GM21723 (cell line): ENCODE data around the gene CD99.

Experiments used
- ATAC-seq: cut with Tn5 transposase; IDR thresholded peaks from one replicate; pipeline ENCODE4 v1.9.1; 2021; ENCODE audit warnings: mild to moderate bottlenecking, moderate library complexity; ENCODE audit not compliant: unreplicated experiment

CD99 gene, protein sequence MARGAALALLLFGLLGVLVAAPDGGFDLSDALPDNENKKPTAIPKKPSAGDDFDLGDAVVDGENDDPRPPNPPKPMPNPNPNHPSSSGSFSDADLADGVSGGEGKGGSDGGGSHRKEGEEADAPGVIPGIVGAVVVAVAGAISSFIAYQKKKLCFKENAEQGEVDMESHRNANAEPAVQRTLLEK

DNA sequence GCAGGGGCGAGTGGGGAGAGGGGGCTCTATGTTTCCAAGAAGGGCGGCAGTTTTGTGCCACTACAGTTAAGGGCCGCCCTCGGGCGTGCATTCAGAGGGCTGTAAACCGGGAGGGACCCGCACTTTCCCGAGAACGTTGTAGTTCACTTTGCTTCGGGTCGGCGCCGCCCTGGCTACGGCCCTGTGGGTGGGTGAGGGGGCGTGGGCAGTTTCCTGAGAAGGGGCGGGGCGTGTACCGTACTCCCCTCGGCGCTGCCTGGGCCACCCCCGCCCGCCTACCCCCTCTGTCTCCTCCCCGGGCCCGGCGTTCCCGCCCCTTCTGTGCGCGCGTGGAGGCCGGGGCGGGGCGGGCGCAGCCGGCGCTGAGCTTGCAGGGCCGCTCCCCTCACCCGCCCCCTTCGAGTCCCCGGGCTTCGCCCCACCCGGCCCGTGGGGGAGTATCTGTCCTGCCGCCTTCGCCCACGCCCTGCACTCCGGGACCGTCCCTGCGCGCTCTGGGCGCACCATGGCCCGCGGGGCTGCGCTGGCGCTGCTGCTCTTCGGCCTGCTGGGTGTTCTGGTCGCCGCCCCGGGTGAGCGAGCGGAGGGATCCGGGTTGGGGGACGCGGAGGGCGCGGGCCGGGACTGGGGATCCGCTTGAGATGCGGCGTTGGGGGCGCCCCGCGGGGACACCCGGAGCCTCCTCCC, at the start of gene CD99:
Gene CD99, plus strand, starts transcription at position 440 of the 687 bp plus-strand sequence. Its CDS starts 66 bp downstream, at position 506.
- ATAC-seq, result peak; percentile 91

DNA sequence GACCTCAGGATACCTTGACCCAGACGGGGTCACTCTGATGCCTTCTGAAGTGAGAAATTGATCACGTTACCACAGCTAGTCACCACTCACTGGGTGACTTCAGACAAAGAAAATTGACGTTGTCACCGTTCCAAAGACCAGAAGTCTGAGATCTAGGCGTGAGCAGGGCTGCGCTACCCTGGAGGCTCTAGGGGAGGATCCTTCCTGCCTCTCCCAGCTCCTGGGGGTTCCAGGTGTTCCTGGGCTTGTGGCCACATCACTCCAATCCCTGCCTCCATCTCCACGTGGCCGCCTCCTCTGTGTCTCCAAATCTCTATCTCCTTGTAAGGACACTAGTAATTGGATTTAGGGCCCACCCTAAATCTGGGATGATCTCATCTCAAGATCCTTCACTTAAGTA, 48.9 kb upstream of the CD99 start:
- ATAC-seq, result no peak

DNA sequence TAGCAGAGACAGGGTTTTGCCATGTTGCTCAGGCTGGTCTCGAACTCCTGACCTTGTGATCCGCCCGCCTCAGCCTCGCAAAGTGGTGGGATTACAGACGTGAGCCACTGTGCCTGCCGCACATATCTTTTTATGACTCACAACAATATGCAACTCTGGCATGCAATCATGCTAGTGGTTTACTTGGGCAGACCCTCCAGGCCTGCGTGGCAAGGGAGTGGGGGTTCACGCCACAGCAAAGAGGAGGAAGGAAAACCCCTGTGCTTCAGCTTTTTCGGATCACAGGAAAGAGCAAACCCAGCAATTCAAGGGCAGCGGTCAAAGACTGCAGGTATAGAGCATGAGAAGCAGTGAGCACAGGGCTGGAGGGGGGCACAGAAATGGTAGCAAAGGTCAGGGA, 48.3 kb upstream of the CD99 start:
- ATAC-seq, result no peak

DNA sequence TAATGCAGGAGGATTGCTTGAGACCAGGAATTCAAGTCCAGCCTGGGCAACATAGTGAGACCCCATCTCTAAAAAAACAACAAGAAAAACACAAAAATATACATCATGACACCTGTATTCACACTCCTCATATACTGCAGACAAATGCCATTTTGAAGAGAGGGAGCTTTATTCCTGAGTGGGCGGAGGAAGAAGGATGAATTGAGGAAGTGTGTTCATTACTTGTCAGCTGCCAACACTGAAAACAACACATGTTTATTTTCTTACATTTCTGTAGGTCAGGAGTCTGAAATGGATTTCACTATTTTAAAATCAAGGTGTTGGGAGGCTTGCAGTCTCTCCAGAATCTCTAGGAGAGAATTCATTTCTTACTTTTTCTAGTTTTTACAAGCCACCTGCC, 47.2 kb upstream of the CD99 start:
- ATAC-seq, result no peak

DNA sequence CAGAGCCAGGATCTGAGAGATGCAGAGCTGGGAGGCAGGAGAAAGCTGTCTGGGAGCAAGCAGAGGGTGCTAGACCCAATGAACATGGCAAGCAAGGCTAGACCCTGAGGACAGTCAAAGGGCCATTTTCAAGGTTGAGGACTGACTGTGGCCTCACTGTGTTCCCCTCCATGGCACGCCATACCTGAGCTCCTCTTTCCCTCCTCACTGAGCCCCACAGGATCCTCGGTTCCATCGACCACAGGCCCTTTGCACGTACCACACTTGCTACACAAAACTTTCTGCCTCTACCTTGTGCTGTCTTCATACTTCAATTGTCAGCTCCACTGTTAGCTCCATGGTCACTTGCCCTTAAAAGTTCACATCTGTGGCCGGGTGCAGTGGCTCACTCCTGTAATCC, 45.5 kb upstream of the CD99 start:
- no peak for ATAC-seq

DNA sequence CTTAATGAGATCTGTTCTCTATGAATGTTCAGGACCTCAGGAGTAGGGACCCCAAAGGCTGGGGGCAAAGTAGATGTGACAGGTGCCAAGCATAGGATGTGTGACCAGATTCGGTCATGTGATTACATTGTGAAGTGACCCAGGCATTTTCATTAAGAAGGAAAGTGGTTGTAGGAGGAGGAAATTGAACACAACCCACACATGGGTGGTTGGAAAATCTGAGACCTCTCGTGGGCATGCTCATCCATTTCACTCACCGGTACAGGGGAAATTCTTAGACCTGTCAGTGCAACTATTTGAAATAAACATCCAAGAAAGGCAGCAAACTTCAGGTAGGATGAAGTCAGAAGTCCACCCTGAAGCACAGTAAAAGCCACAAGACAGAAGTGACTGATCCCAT, 43.5 kb upstream of the CD99 start:
- ATAC-seq, result no peak

DNA sequence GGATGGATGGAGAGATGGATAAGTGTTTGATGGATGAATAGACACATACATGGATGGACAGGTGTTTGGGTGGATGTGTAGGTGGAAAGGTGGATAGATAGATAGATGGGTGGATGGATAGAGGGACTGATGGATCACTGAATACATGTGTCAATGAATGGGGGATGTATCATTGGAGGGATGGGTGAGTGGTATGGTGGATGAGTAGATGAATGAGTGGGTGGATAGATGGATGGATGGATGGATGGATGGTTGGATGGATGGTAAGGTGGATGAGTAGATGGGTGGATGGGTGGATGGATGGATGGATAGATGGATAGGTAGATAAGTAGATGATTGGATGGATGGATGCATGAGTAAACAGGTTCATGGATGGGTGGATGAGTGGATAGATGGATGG, 41.1 kb upstream of the CD99 start:
- no peak for ATAC-seq

DNA sequence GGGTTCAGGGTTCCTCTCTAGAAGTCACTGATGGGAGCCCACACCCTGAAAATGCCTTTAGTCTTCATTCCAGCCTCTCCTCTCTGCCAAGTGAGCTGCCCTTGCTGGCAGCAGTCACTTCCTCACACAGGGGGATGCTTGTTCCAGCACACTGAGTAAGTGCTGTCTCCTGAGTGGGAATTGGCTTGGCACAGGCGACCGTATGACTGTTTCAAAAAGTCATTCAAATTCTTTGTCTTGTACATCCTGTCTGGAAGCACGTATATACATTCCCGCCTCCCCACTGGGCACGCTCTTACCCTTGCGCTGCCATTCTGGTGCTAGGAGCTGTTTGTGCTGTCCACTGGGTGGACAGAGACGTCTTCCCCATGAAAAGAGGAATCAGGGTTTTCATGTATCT, 40.2 kb upstream of the CD99 start:
- no peak for ATAC-seq

DNA sequence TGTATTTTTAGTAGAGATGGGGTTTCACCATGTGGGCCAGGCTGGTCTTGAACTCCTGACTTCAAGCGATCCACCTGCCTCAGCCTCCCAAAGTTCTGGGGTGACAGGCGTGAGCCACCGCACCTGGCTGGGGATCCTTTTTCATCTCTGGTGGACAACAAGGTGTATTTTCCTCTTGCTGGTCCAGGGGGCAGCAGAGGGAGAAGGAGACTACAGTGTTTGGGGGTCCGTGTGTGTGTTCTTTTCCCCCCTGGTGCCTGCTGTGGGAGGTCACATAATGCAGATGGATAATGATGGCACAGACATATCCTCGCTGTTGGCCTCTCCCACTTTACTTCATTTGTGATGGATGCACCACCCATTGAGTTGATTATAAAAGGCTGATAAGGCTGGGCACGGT, 39.0 kb upstream of the CD99 start:
- no peak for ATAC-seq

DNA sequence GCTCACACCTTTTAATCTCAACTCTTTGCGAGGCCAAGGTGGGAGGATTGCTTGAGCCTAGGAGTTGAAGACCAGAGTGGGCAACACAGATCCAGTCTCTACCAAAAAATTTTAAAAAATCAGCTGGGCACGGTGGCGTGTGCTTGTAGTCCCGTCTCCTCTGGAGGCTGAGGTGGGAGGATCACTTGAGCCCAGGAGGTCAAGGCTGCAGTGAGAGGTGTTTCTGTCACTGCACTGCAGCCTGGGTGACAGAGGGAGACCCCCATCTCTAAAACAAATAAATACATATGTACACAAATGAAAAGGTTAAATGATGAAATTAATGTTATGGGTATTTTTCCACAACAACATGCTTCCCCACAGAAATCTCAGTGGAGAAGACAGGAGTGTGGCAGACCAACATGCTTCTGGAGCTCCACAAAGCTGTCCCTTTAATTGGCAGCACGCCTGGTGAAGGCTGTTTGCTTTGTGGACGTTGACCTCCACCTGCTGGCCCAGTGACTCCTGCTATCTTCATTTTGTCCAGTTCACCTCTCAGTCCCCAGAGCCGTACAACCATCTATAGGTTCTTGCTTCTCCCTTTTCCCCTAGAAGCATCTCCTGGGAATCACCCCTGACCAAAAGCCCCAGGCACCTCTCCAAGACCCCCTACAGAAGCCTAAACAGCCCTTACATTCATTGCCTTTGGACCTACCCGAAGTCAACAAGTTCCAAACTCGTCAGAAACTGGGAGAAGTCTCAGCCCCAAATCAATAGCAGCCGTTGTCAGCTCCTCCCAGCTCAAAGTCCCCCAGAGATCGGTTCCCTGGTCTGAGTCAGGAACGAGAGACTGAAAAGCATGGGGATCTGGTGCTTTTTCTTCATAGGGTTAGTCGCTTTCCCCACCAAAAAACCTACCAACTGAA, 36.4 kb upstream of the CD99 start:
- no peak for ATAC-seq

DNA sequence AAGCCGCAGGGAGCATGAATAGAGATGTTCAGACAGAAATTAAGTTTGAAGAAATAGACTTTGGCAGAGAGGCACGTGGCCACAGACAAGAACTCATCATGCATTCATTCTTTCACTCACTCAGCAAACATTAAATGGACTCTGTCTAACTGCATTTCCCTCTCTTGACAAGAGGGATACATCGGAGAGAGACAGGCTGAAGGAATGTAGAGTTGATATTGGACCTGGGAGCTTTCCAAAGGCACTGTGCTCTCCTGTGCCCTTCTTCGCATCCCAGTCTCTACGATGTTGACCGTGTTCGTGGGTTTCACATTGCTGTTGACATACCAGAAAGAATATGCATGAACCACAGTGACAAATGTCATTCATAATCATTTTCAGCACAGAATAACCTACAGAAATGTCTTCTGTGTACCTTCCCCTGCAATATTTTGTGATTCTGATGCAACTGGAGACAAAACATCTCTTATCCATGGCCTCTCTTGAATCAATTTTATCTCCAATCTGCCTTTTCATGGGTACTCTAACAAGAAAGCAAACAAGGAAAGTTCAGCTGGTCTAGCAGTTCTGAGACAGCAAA, 34.7 kb upstream of the CD99 start:
- ATAC-seq, result no peak

DNA sequence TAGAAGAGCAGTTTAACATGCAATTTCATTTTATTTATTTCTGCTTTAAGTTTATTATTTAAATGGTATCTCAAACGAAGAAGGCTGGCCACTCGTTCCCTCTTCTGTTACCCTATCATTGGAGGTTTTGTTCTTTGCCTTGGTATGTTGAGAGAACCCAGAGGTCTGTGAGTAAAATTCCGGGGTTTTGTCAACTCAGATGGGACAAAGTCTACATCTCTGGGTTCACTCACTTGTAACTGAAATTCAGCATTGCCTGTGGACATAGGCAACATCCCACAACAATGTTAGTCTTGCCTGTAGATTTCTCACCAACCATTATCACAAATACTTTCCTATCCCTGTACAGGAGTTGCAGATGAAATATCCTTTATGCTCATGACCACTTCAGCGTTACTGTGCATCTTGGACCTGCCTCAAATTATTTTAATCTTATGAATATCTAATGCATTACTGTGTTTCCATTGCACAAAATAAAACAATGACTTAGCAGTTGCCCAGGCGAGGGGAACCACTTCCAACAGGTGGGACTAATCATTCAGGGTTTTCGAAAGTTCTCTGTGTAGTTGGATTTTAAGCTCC, 33.5 kb upstream of the CD99 start:
- no peak for ATAC-seq

DNA sequence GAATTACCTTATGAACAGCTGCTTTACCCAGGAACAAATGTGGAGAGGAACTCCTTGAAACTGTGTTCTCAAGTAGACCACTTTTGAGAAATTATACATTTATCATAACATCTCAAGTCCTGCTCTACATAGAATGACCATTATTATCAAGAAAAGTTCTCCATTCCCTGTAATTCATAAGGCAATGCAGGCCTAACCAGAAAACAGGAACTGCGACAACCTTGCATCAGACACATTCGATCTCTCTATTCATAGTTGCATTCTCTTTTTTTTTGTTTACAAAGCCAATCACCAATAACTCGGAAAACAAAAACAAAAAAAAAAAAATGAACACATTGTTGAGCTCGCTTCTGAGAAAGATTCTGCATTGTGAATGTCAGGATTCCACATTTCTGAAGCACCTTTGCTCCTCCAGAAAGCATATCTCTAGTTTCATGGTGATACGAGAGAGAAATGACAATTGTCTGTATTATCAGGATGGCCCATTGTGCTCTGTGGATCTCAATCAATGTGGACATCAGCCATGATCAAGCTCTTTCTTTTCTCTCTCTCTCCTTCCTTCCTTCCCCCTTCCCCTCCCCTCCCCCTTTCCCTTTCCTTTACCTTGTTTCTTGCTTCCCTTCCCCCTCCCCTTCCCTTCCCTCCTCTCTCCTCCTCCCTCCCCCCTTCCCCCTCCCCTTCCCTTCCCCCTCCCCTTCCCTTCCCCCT, 32.4 kb upstream of the CD99 start:
- ATAC-seq, result no peak

DNA sequence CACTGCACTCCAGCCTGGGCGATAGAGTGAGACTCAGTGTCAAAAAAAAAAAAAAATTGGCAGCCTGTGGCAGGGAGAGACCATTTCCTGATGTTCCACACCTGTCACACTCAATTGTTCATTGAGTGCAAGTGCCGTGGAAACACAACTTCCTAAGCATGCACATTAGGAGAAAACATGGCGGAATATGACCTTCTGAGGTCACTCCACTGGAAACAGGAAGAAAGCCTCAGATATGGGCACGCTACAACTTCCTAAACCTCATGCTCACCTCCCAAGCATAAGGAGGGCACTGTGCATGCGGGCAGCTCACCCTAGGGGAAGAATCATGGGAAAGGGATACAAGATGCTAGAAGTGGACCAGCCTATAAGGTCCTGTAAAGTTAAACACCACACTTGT, 28.5 kb upstream of the CD99 start:
- ATAC-seq, result no peak

DNA sequence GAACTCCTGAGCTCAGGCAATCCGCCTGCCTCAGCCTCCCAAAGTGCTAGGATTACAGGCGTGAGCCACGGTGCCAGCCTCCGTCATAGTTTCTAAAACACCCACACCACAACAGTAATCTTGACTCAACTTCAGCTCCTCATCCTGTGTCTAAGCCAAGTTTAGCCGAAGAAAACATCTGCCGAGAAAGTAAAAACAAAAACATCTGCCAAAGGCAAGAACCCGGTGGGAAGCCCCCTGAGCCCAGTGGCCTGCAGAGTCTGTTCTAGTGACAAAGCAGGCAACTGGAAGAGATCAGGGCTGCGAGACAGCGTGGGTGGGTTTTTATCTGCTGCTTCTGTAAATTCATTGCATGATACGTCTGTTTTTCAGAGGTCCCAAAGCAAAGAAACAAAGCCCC, 26.6 kb upstream of the CD99 start:
- ATAC-seq, result no peak

DNA sequence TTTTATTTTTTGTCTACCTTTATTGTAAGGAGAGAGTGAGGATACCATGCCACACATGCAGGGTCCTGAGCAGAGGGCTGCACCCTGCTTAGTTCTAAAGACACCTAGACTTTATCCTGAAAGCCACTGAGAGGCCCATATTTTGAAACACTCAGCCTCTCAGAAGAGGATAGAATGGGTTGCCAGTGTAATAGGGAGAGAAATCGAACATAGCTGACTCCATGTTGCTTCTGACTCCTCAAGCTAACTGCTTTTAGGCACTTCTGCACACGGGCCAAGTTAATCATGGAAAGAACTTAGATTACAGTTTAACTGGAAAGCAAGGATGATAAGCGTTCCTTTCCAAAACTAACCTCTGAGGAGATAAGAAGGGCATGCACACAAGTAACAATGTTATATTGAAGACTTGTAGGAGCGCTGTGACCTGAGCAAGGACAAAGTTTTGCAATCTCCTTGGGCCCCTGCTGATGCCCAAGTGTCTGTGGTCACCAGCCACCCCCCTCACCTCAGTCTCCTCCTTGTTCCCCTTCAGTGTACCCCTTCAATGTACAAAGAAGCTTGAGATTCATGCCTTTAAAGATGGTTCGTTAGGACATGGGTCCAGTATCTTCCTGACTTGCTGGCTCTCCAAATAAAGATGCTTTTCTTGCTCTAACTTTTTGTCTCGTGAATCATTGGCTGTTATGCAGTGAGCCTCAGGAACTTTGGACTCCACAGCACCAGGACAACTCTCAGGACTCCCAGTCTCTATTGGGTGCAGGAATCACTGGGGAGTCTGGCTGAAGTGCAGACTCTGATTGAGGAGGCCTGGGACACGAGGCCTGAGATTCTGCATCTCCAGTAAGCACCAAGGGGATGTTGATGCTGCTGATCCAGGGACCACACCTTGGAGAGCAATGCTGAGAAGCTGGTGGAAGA, 25.4 kb upstream of the CD99 start:
- no peak for ATAC-seq

DNA sequence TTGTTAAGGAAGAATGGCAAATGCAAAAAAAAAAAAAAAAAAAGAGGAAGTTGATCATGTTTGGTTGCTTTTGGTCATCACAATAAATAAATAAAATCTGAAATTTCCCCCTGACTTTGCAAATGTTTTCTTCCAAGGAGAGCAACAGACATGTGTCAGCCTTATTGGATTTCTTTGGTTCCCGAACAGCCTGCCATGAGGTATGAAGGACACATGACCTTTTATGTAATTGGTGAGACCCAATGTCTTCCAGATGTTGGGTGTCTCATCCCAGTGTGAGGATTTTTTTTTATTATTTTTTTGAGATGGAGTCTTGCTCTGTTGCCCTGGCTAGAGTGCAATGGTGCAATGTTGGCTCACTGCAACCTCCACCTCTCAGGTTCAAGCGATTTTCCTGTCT, 24.6 kb upstream of the CD99 start:
- ATAC-seq, result no peak

DNA sequence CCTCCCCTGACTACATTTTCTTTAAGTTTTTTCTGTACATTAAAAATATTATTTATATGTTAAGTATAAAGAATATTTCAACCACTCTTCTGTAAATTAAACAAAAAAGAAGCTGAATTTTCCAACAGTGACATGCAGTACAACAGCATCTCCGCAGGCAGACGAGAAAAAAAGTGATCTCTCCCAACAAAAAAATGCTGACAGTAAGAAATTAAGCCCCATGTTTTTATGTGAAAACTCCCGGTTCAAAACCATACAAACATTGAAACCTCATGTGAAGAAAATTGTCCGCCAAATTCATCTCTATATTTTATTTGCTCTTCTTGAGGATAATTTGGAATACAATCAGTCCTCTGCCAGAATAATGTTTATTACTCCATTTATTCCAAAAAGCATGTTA, 20.1 kb upstream of the CD99 start:
- no peak for ATAC-seq

DNA sequence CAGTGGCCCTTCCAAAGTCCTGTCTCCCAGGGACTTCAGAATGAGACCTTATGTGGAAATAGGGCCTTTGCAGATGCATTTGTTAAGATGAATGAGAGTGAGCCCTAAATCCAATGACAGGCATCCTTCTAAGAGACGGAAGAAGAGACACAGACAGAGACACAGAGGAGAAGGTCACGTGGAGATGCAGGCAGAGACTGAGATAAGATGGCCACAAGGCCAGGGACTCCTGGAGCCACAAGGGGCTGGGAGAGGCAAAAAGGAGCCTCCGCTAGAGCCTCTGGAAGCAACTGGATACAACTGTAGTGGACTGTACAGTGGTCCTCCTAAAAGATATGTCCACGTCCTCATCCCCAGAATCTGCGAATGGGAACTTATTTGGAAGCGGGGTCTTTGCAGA, 19.0 kb upstream of the CD99 start:
- no peak for ATAC-seq

DNA sequence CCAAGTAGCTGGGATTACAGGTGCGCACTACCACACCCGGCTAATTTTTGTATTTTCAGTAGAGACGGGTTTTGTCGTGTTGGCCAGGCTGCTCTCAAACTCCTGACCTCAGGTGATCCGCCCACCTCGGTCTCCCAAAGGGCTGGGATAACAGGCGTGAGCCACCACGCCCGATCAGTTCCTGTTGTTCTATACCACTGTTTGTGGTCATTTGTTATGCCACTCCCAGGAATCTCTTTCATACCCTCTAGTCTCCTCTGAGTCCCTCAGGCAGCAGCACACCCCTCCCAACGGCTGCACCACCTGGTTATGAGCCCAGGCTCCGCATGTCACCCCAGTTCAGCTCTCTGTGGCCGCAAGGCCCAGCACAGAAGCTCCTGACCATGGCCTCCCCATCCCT, 17.5 kb upstream of the CD99 start:
- ATAC-seq, result no peak
